HG02938 (cell line): ENCODE results near the gene PTPRG.
"Not testable (repeated sequence)": the region's sequence is repeated elsewhere in the genome, so short reads cannot be mapped to it uniquely, and the experiment has no call there.

ENCODE experiments used
- ATAC-seq: cut with Tn5 transposase; IDR thresholded peaks from one replicate; pipeline ENCODE4 v1.9.1; 2021; ENCODE audit warnings: mild to moderate bottlenecking, moderate library complexity; ENCODE audit not compliant: unreplicated experiment

PTPRG gene

DNA sequence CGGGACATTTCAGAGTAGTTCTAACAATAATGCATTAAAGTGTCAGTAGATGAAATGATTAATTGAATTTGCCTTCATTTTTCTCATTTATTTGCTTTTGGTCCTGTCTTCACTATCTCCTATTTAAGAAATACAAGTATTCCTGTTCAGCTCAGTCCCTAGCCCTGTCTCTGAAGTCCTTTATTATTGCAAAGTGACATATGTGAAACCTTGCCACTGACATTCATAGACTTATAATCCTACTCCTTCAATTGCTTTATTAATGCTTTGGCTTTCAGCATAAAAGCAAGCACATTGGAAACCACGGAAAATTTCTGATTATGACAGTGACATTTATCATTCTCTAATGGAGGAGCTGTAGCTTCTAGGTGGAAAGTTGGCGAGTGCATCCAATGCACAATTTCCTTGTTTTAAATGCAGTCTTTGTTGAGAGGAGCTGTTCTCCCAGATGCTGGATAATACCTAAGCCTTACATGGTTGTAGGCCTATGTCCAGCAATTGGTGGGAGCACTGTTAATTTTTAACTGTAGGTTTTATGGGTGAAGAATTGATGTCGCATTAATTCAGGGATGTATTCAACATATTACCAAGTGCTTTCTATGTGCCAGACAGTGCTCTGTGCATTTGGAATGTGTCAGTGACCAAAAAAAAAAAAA lies 474.2 kb downstream of the PTPRG start:
- ATAC-seq, result no peak

- ATAC-seq, result no peak
These were observed 475.4 kb downstream of the PTPRG start for GRCh38 chr3:62036726-62037125.

- not testable (repeated sequence) for ATAC-seq
These were observed 477.4 kb downstream of the PTPRG start for GRCh38 chr3:62038798-62039197.

DNA sequence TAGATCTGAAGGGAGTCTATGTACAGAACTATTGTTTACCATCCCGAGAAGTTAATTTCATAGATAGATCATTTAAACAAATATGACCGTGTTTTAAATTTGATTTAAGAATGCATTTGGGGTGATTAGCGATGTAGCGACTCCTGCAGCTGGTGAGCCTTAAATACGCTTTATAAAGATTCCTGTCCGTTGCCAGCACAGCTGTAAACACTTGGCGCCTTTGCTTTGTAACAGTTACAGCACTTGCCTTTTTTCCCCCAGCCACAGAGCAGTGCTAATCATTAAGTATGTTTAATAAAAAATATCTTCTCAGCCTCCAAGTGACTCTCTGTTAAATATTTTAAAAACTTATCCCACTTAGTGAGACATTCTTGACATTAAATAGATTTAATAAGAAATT lies 478.2 kb downstream of the PTPRG start:
- no peak for ATAC-seq

DNA sequence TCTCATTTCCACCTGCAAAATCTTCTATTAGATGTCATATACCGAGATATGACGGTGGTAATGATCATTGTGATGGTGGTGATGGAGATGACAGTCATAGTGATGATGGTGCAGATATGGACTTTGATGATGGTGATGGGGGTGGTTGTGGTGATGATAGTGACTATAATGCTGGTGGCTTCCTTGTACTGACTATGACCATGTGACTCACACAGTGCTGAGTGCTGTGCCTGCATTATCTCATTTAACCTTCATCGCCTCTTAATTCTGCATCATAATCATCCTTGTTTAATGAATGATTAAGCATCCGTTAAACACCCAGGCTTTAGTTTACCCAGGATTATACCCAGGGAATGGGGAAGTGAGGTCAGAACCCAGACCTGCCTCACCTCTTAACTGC lies 480.3 kb downstream of the PTPRG start:
- ATAC-seq, result no peak

GRCh38 chr3:62044874-62045411 lies 483.6 kb downstream of the PTPRG start:
- no peak for ATAC-seq

DNA sequence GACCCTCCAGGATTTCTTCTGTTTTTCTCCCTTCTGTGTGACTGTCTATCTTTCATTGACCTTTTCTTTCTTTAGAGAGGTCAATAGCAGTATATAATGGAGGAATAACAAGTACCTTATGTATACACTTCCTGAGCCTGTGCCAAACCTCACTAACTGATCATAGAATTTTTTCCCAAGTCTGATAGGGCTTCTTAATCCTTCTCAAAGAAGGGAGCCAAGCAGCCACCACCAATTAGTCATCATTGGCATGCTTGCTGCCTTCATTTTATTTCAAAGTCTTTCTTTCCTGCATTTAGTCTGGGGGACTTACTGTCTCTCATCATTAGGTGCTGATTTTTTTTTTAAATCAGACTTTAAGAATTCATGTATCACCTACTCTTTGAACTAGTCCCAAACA lies 485.0 kb downstream of the PTPRG start:
- no peak for ATAC-seq

- no peak for ATAC-seq
These were observed 487.2 kb downstream of the PTPRG start for GRCh38 chr3:62048577-62048976.

DNA sequence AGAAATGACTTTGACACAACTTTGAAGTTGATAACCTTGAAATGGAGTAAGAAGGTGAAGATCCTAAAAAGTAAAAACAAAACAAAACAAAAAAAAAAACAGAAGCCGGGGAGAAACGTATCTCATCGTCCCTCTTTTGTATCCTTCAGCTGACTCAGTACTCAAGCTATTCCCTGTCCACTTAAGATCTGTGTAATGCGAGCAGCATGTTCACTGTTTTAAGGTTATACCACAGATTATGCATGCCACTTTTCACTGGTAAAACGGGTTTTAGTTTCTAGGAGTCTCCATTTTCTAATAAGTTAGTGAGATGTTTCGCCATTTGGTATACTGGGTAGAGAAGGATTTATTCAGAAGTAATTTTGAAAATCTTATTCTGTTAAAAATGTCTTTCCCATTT lies 487.7 kb downstream of the PTPRG start:
- no peak for ATAC-seq

- no peak for ATAC-seq
These were observed 490.1 kb downstream of the PTPRG start for GRCh38 chr3:62051506-62051905.

GRCh38 chr3:62052331-62052730 lies 491.0 kb downstream of the PTPRG start:
- no peak for ATAC-seq

DNA sequence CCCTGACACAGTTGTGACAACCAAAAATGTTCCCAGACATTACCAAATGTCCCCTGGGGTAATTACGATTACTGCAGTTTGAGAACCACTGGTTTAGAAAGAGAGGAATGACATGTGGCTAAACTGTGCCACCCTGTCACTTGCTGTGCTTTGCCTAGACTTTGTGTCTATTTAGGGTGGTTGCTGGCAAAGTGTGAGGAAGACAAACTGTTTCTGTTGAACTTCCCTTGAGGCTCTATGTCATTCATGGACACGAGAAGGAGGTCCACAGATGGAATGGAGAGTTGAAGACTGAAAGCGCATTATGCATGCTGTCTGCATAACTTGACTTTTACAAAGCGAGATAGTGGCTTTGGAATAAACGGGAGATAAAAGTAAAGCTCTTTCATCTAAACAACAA lies 495.3 kb downstream of the PTPRG start:
- no peak for ATAC-seq

GRCh38 chr3:62057339-62058047 lies 496.1 kb downstream of the PTPRG start:
- no peak for ATAC-seq

- ATAC-seq, result no peak
These were observed 504.8 kb downstream of the PTPRG start for GRCh38 chr3:62065985-62066693.

- ATAC-seq, result no peak
These were observed 507.0 kb downstream of the PTPRG start for GRCh38 chr3:62068337-62068736.

- no peak for ATAC-seq
These were observed 509.5 kb downstream of the PTPRG start for GRCh38 chr3:62070891-62071290.

DNA sequence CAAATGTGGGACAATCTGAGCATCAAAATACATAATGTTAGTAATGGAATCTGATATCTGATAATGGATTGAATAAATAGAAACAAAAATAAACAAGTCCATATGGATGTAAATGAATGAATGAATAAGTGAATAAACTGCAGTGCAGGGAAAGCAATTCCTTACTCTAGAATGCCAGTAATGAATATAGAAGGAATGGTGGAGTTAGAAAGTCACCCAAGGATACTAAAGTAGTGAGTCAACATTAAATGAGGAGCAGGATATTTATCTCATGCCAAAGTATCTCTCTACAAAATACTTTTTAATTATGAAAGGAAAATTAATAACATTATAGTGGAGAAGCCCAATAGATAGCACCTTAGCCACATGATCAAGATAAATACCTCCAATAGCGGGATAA lies 511.7 kb downstream of the PTPRG start:
- ATAC-seq, result no peak

GRCh38 chr3:62084558-62084957 lies 523.2 kb downstream of the PTPRG start:
- no peak for ATAC-seq

DNA sequence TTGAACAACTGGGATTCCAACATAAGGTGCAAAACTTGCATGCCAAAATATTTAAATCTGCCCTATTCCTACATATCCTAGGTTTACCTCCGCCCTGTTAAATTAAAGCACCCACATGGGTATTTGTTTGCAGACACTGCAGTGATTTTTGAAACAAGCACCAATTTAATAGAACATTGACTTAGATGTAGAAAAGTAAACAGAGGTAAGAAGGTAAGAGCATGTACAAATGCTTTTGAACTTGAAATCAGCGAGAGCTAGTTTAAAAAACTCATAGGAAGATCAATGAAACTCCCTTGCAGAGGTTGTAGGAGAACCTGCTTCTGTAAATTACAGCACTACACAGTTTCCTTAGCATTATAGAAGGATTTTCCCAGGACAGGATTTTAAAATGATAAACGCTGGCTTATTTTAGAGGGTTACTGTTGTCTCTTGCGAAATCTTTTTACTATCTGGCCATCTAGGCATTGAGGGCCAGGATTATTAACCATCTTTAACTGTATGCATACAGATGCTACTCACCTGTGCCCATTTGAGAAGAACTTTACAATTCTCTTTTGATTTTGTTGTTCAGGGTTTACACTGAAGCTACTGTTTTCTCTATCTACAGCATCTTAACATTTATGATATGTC lies 527.2 kb downstream of the PTPRG start:
- ATAC-seq, result no peak

DNA sequence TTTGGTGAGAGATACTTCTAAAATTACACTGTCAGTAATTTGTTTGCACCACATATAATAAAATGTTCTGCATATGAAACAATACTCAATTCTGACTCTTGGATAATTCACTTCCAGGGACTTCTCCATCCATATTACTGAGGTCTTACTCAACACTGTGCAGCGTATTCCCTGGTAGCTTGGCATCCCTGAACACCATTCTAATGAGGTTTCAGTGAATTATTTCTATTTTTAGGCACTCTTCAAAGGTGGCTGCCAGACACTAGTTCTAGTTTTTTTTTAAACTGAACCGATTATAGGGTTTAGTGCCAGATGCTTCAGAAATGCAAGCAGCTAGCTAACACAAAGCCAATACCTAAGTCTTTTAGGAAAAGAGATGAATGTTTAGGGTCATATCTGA lies 528.7 kb downstream of the PTPRG start:
- ATAC-seq, result no peak

GRCh38 chr3:62090519-62090918 lies 529.1 kb downstream of the PTPRG start:
- no peak for ATAC-seq
